Vagina (tissue), 2 donors: ENCODE data around the gene SALL2.

Experiments used
- CTCF ChIP-seq, 3 experiments: fragments of 450-650 bp in 2 of 3; fragments of 200-600 bp in 1 of 3; sonication (generic) in 1 of 3; IDR thresholded peaks; one replicate each; pipeline ENCODE4 v1.5.1; 2017 to 2019; ENCODE audit warnings: antibody characterized with exemption in 3 of 3, mild to moderate bottlenecking in 2 of 3, moderate library complexity in 2 of 3
- POLR2A ChIP-seq, 2 donors: fragments of 450-650 bp; IDR thresholded peaks; one replicate each; pipeline ENCODE4 v1.6.1; 2017; ENCODE audit warnings: antibody characterized with exemption in 2 of 2, mild to moderate bottlenecking in 2 of 2, moderate library complexity in 2 of 2

- no peak for TF ChIP-seq CTCF (IDR thresholded peaks at IDR 0.05)
- no peak for TF ChIP-seq POLR2A (IDR thresholded peaks at IDR 0.05)
Measured at GRCh38 chr14:21527318-21527679, 1.2 kb upstream of the SALL2 start.
